Measurements from ENCODE around the gene LARGE2. TPM values are rescaled to one million over a fixed set of nuclear protein-coding genes. Genes with fewer than 3 reads are reported as not detected.

Gene LARGE2
- total and polyA plus RNA-seq, 10 of the 15 experiments (the other 5 are each of a cell fraction or from before 2014, with no cell fraction given) = 0.03 to 0.41 (median 0.19) TPM; not detected in 6

- in situ Hi-C loops (cut with MboI) = no loop called here
- FAIRE-seq (no peak), DNase-seq (ENCODE audit: low read depth, low spot score) (no peak), ATAC-seq (no peak)
- WGBS (ENCODE audit: insufficient coverage, insufficient replicate concordance, low lambda C conversion rate, missing lambda C conversion rate) = 86% methylated on average over 6 of the region's 6 CpGs
- H3K36me3 ChIP-seq (ENCODE audit: control insufficient read depth in 2 of 2, insufficient read depth in 2 of 2, low read length in 1 of 2) = peaks cover 4 to 23% of the 10 kb centered on the region in 2 experiments
- POLR2A ChIA-PET = interaction anchor here (0.5 kb wide), 1 partner anchor 249 kb away, joined by 3 read pairs; no protein-coding TSS in a partner anchor
- H2AFZ ChIP-seq (ENCODE audit: control insufficient read depth, low read depth, low read length) = no peak overlapping the region
- TF ChIP-seq LARP7 (IDR thresholded peaks at IDR 0.05) = no peak
- TF ChIP-seq NBN (IDR thresholded peaks at IDR 0.05) = no peak
- TF ChIP-seq MYB (IDR thresholded peaks at IDR 0.05; ENCODE audit: borderline replicate concordance, low read depth, low read length) = no peak
- no peak for TF ChIP-seq TCF7 (IDR thresholded peaks at IDR 0.05; ENCODE audit: borderline replicate concordance)
- no peak for TF ChIP-seq POLR2AphosphoS5 (IDR thresholded peaks at IDR 0.05; ENCODE audit: low read length)
- no peak for TF ChIP-seq PKNOX1 (IDR thresholded peaks at IDR 0.05)
- no peak for TF ChIP-seq USF1 (IDR thresholded peaks at IDR 0.05; ENCODE audit: borderline replicate concordance, extremely low read length, insufficient read depth, low read depth, low read length)
- TF ChIP-seq PBX3 (IDR thresholded peaks at IDR 0.05; ENCODE audit: insufficient replicate concordance, low read depth, low read length) = no peak
- no peak for TF ChIP-seq BMI1 (IDR thresholded peaks at IDR 0.05; ENCODE audit: borderline replicate concordance)
- no peak for TF ChIP-seq HCFC1 (IDR thresholded peaks at IDR 0.05; ENCODE audit: low read length)
- TF ChIP-seq ZSCAN29 (IDR thresholded peaks at IDR 0.05) = no peak
- TF ChIP-seq ZBTB4 (CRISPR knock-in tag; IDR thresholded peaks at IDR 0.05) = no peak
- CTCF ChIA-PET = interaction anchor here (0.5 to 1.6 kb wide), 4 partner anchors 11 to 130 kb away, joined by 3 to 6 read pairs (median 3); no protein-coding TSS in a partner anchor
- no peaks in the 10 kb centered on the region for H3K9me3 ChIP-seq (replicated peaks; ENCODE audit: control insufficient read depth, insufficient read depth, low read length)
- H3K4me3 ChIP-seq = no peak overlapping the region
- H3K27me3 ChIP-seq (replicated peaks in 1 of 2; ENCODE audit: control insufficient read depth in 2 of 2, insufficient read depth in 2 of 2, low read length in 1 of 2) = no peaks in the 10 kb centered on the region
- no TSS peak for BruUV-seq (replicated peaks)
- SMC1A ChIA-PET (ENCODE audit: uncharacterized antibody, unreplicated experiment) = interaction anchor here (0.8 to 1.4 kb wide), 5 partner anchors 14 to 130 kb away, joined by 3 to 6 read pairs (median 3); partner anchors contain the start of gene CRY2
- no peak overlapping the region for H3K27ac ChIP-seq (ENCODE audit: control insufficient read depth, insufficient read depth)
- intact Hi-C loops (cut with micrococcal nuclease; ENCODE audit: unreplicated experiment) = no loop called here
- H3K4me2 ChIP-seq (ENCODE audit: control insufficient read depth, insufficient read depth) = no peak overlapping the region
- H4K20me1 ChIP-seq (ENCODE audit: control insufficient read depth, insufficient read depth) = no peaks in the 10 kb centered on the region
- no peaks in the 10 kb centered on the region for H3K79me2 ChIP-seq (ENCODE audit: control insufficient read depth, insufficient read depth, low read length)
- H3K9ac ChIP-seq (ENCODE audit: control insufficient read depth, insufficient read depth, low read length) = no peak overlapping the region
- RAD21 ChIA-PET (ENCODE audit: unreplicated experiment) = interaction anchor here (1.2 kb wide), 1 partner anchor 34 kb away, joined by 3 read pairs; no protein-coding TSS in a partner anchor
- H3K4me1 ChIP-seq (ENCODE audit: control insufficient read depth, insufficient read depth, low read length) = no peaks in the 10 kb centered on the region
These were observed 46.1 kb upstream of the LARGE2 start for GRCh38 chr11:45876401-45876800.

All from GM12878 (cell line).